LoVo (cell line): ENCODE data around the gene C12orf42.

ENCODE experiments used
- DNase-seq: peaks from one replicate; pipeline ENCODE4 v3.0.0-alpha.2; 2016; ENCODE audit warnings: low spot score

The C12orf42 gene

GRCh38 chr12:103495469-103496456, at the start of gene C12orf42:
C12orf42 (minus strand) TSS chr12:103495968; CDS start chr12:103478426, 17,542 bp downstream.
- no peak for DNase-seq

- DNase-seq = no peak
Measured at GRCh38 chr12:103542078-103542477, 46.3 kb upstream of the C12orf42 start.

GRCh38 chr12:103540319-103540718, 44.6 kb upstream of the C12orf42 start:
- DNase-seq = no peak

GRCh38 chr12:103538397-103538796, 42.6 kb upstream of the C12orf42 start:
- no peak for DNase-seq

- DNase-seq = no peak
Measured at GRCh38 chr12:103530307-103531066, 34.7 kb upstream of the C12orf42 start.

- DNase-seq = no peak
Measured at GRCh38 chr12:103529306-103529705, 33.5 kb upstream of the C12orf42 start.

- DNase-seq = no peak
Measured at GRCh38 chr12:103524238-103524875, 28.6 kb upstream of the C12orf42 start.

GRCh38 chr12:103523771-103524170, 28.0 kb upstream of the C12orf42 start:
- no peak for DNase-seq

- DNase-seq = no peak
Measured at GRCh38 chr12:103520686-103521215, 25.0 kb upstream of the C12orf42 start.

- no peak for DNase-seq
Measured at GRCh38 chr12:103519632-103520031, 23.9 kb upstream of the C12orf42 start.

- DNase-seq = no peak
Measured at GRCh38 chr12:103518899-103519298, 23.1 kb upstream of the C12orf42 start.

GRCh38 chr12:103517161-103517560, 21.4 kb upstream of the C12orf42 start:
- no peak for DNase-seq

- DNase-seq = no peak
Measured at GRCh38 chr12:103515341-103515740, 19.6 kb upstream of the C12orf42 start.

GRCh38 chr12:103513875-103514274, 18.1 kb upstream of the C12orf42 start:
- no peak for DNase-seq

GRCh38 chr12:103505371-103506236, 9.8 kb upstream of the C12orf42 start:
- no peak for DNase-seq

- DNase-seq = no peak
Measured at GRCh38 chr12:103504606-103505005, 8.8 kb upstream of the C12orf42 start.

- no peak for DNase-seq
Measured at GRCh38 chr12:103503546-103504480, 8.0 kb upstream of the C12orf42 start.

- no peak for DNase-seq
Measured at GRCh38 chr12:103501447-103501846, 5.7 kb upstream of the C12orf42 start.

- DNase-seq = no peak
Measured at GRCh38 chr12:103499571-103499970, 3.8 kb upstream of the C12orf42 start.

GRCh38 chr12:103498990-103499389, 3.2 kb upstream of the C12orf42 start:
- no peak for DNase-seq
